Stomach (tissue), 9 donors: Measurements from ENCODE around the gene TBCCD1. TPM values are rescaled to one million over a fixed set of nuclear protein-coding genes. Genes with fewer than 3 reads are reported as not detected.
A peak's percentile ranks its signal among the peaks of the same experiment; 100 is the strongest.

Experiments used
- DNase-seq, 2 donors: peaks; one replicate each; pipeline versions ENCODE4 v3.0.0 to v3.0.0-alpha.2; 2013 to 2019
- H3K27ac ChIP-seq, 5 donors: fragments of 200-600 bp in 4 of 5; sonication (generic) in 4 of 5; one replicate each; pipeline ENCODE4 v1.5.1; 2013 to 2019; ENCODE audit warnings: mild to moderate bottlenecking in 1 of 5, moderate library complexity in 1 of 5
- H3K27me3 ChIP-seq, 3 donors: fragments of 200-600 bp; sonication (generic); one replicate each; pipeline ENCODE4 v1.5.1; 2017 to 2019; ENCODE audit warnings: mixed run types in 1 of 3
- H3K36me3 ChIP-seq, 4 donors: fragments of 200-600 bp; sonication (generic); 1 replicate in 3 of 4; 2 replicates in 1 of 4; pipeline ENCODE4 v1.5.1; 2016 to 2019
- H3K4me1 ChIP-seq, 4 donors: fragments of 200-600 bp; sonication (generic); one replicate each; pipeline ENCODE4 v1.5.1; 2016 to 2019
- H3K4me3 ChIP-seq, 4 donors: fragments of 200-600 bp; sonication (generic) in 3 of 4; one replicate each; pipeline ENCODE4 v1.5.1; 2016 to 2019; ENCODE audit warnings: mild to moderate bottlenecking in 1 of 4
- H3K9me3 ChIP-seq, 4 donors: fragments of 200-600 bp; sonication (generic); one replicate each; pipeline ENCODE4 v1.5.1; 2016 to 2019
- CTCF ChIP-seq, 7 experiments: fragments of 450-650 bp in 4 of 7; fragments of 200-600 bp in 3 of 7; sonication (generic) in 3 of 7; IDR thresholded peaks; one replicate each; pipeline ENCODE4 v1.5.1; 2016 to 2019; ENCODE audit warnings: antibody characterized with exemption in 7 of 7, control low read depth in 2 of 7, mild to moderate bottlenecking in 1 of 7
- EP300 ChIP-seq: sonication (generic); formaldehyde crosslinking; IDR thresholded peaks from one replicate; pipeline ENCODE4 v1.6.1; 2017; ENCODE audit warnings: antibody characterized with exemption
- POLR2A ChIP-seq, 4 donors: fragments of 450-650 bp; IDR thresholded peaks; one replicate each; pipeline ENCODE4 v1.6.1; 2016; ENCODE audit warnings: antibody characterized with exemption in 4 of 4, control low read depth in 2 of 4, mild to moderate bottlenecking in 1 of 4, moderate library complexity in 1 of 4
- POLR2AphosphoS5 ChIP-seq, 3 donors: sonication (generic); formaldehyde crosslinking; IDR thresholded peaks; one replicate each; pipeline ENCODE4 v1.6.1; 2016; ENCODE audit warnings: antibody characterized with exemption in 3 of 3
- WGBS, 5 donors: extraction: QIAGEN DNeasy Blood & Tissue Kit in 3 of 5; methylation state at CpG; one replicate each; pipeline versions ENCODE4 v1.1.5 to v1.1.7; 2013 to 2018; 5-methylcytosine and 5-hydroxymethylcytosine counted together
- intact Hi-C: fragments of 100-400 bp; cut with DNase I; formaldehyde crosslinking; loops from one replicate; pipeline ENCODE4 v1.15.1; 2023; ENCODE audit warnings: low total_unique reads
- polyA plus RNA-seq, 3 donors: library from polyadenylated mRNA; stranded (reverse); fragments of 200-250 nt; gene quantifications; one replicate each; pipeline ENCODE4 v1.2.3, GENCODE V29; 2013
- total RNA-seq, 5 donors: library from RNA; depleted of rRNA; stranded (reverse); fragments of >200 nt; gene quantifications; one replicate each; pipeline versions ENCODE4 v1.1.0 to v1.2.3, GENCODE V29; 2014 to 2016
- donor health status: healthy with polysubstance abuse.
- donor health status: Bipolar disorder and iron deficiency.
- donor health status: healthy.

Gene TBCCD1
- total and polyA plus RNA-seq, 8 donors, result 3.5 to 16.5 (median 7.6) TPM

GRCh38 chr3:186517218-186517617 lies 49.9 kb downstream of the TBCCD1 start:
- H3K27ac ChIP-seq, result no peak overlapping the region
- no peak for DNase-seq
- no peak overlapping the region for H3K4me3 ChIP-seq
- no peaks in the 10 kb centered on the region for H3K36me3 ChIP-seq
- intact Hi-C loops, result no loop called here
- 77 to 89% (median 86%) methylated on average over 4 of the region's 4 CpGs for WGBS, 5 donors
- peaks cover 0 to 24% (median 0%) of the 10 kb centered on the region in 3 donors for H3K27me3 ChIP-seq
- no peaks in the 10 kb centered on the region for H3K4me1 ChIP-seq
- H3K9me3 ChIP-seq, result peaks cover 0 to 5% (median 1%) of the 10 kb centered on the region in 4 donors
- TF ChIP-seq CTCF (IDR thresholded peaks at IDR 0.05) (no peak), EP300 (no peak), POLR2A (IDR thresholded peaks at IDR 0.05) (no peak), POLR2AphosphoS5 (IDR thresholded peaks at IDR 0.05) (no peak)

GRCh38 chr3:186516646-186517045 lies 50.5 kb downstream of the TBCCD1 start:
- no peak for DNase-seq
- Histone ChIP-seq H3K4me1 (no peaks in the 10 kb centered on the region), H3K9me3 (peaks cover 0 to 5% (median 1%) of the 10 kb centered on the region in 4 donors), H3K4me3 (no peak overlapping the region), H3K27me3 (peaks cover 0 to 24% (median 0%) of the 10 kb centered on the region in 3 donors), H3K36me3 (no peaks in the 10 kb centered on the region), H3K27ac (no peak overlapping the region)
- TF ChIP-seq POLR2A (IDR thresholded peaks at IDR 0.05) (no peak), CTCF (IDR thresholded peaks at IDR 0.05) (no peak), EP300 (no peak), POLR2AphosphoS5 (IDR thresholded peaks at IDR 0.05) (no peak)
- WGBS, 5 donors, result 90 to 100% (median 96%) methylated on average over 2 of the region's 2 CpGs
- intact Hi-C loops, result no loop called here

- Histone ChIP-seq H3K4me1 (no peaks in the 10 kb centered on the region), H3K9me3 (peaks cover 0 to 5% (median 1%) of the 10 kb centered on the region in 4 donors), H3K4me3 (no peak overlapping the region), H3K27me3 (peaks cover 0 to 24% (median 0%) of the 10 kb centered on the region in 3 donors), H3K36me3 (no peaks in the 10 kb centered on the region), H3K27ac (no peak overlapping the region)
- no peak for TF ChIP-seq POLR2AphosphoS5 (IDR thresholded peaks at IDR 0.05)
- no peak for TF ChIP-seq CTCF (IDR thresholded peaks at IDR 0.05)
- TF ChIP-seq EP300, result no peak
- TF ChIP-seq POLR2A (IDR thresholded peaks at IDR 0.05), result no peak
- WGBS, 5 donors, result 36 to 49% (median 41%) methylated on average over 4 of the region's 4 CpGs
- intact Hi-C loops, result no loop called here
- DNase-seq, result peak in 1 of 2 donors; percentile 44
Observed at GRCh38 chr3:186515125-186515524, 52.0 kb downstream of the TBCCD1 start.

DNA sequence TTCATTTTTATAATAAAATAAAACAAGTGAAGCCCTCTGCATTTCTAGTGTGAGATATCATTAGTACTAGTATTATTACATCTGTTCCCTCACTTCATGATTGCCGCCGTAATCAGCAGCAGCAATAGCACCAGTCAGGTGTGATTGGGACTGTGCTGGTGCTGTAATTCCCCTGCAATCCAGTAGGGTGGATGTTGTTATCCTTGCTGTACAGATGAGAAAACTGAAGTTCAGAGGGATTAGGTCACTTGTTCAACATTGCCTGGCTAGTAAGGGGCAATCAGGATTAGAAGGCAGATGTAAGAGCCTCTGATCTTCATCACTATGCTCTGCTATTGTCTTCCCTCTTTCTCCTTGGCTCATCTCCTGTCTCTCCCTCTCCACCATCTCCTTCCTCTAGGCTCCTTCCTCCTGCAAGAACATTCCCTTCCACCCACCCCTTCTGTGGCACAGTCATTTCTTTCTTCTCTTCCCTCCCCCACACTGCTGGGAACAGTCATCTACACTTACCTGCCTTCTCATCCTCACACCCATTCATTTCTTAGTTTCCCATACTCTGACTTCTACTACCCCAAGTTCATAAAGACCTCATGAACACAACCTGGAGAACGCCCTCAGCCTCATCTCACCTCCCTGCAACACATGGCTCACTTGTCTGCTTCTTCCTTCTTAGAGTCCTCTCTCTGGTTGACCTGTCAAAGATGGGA lies 52.7 kb downstream of the TBCCD1 start:
- peaks cover 0 to 5% (median 1%) of the 10 kb centered on the region in 4 donors for H3K9me3 ChIP-seq
- no peaks in the 10 kb centered on the region for H3K36me3 ChIP-seq
- H3K4me3 ChIP-seq, result no peak overlapping the region
- peaks cover 0 to 21% (median 0%) of the 10 kb centered on the region in 3 donors for H3K27me3 ChIP-seq
- no peak for DNase-seq
- no peaks in the 10 kb centered on the region for H3K4me1 ChIP-seq
- WGBS, 5 donors, result 65 to 85% (median 70%) methylated on average over 3 of the region's 3 CpGs
- H3K27ac ChIP-seq, result no peak overlapping the region
- intact Hi-C loops, result no loop called here
- TF ChIP-seq CTCF (IDR thresholded peaks at IDR 0.05), result peak in 3 of 7 experiments; percentile 15 to 40 (median 36)
- TF ChIP-seq EP300, result no peak
